HepG2 (cell line): ENCODE results near the gene CENPB. TPM values are rescaled to one million over a fixed set of nuclear protein-coding genes. Genes with fewer than 3 reads are reported as not detected.

ENCODE experiments used
- AKNA ChIP-seq: sonication (generic); formaldehyde crosslinking; IDR thresholded peaks from 2 replicates; pipeline ENCODE4 v1.4.0; 2020; ENCODE audit warnings: missing genetic modification reagents, borderline replicate concordance
- CSRNP1 ChIP-seq: sonication (generic); formaldehyde crosslinking; IDR thresholded peaks from 2 replicates; pipeline ENCODE4 v1.8.1; 2023; ENCODE audit warnings: mild to moderate bottlenecking, missing genetic modification reagents
- DNMT1 ChIP-seq: sonication (generic); formaldehyde crosslinking; IDR thresholded peaks from 2 replicates; pipeline ENCODE4 v1.5.1; 2020; ENCODE audit warnings: mild to moderate bottlenecking, missing genetic modification reagents
- ELF3 ChIP-seq: IDR thresholded peaks from 2 replicates; pipeline ENCODE4 v1.6.1; 2016; ENCODE audit warnings: missing genetic modification reagents, missing compliant biosample characterization
- FOXA1 ChIP-seq, 2 experiments: fragments of 450-650 bp in 1 of 2; sonication (generic) in 1 of 2; formaldehyde crosslinking in 1 of 2; IDR thresholded peaks; 2 replicates each; pipeline versions ENCODE4 v1.4.0 to v1.6.1; 2016 to 2020; ENCODE audit warnings: missing genetic modification reagents in 1 of 2
- KLF12 ChIP-seq: sonication (generic); formaldehyde crosslinking; IDR thresholded peaks from 2 replicates; pipeline ENCODE4 v1.4.0; 2020; ENCODE audit warnings: missing genetic modification reagents, borderline replicate concordance
- PAX8 ChIP-seq: sonication (generic); formaldehyde crosslinking; IDR thresholded peaks from 2 replicates; pipeline ENCODE4 v1.8.0; 2022; ENCODE audit warnings: mild to moderate bottlenecking, missing genetic modification reagents, borderline replicate concordance
- TOPORS ChIP-seq: sonication (generic); formaldehyde crosslinking; IDR thresholded peaks from 2 replicates; pipeline ENCODE4 v1.8.0; 2023; ENCODE audit warnings: mild to moderate bottlenecking, missing genetic modification reagents
- ZHX1 ChIP-seq: sonication (generic); formaldehyde crosslinking; IDR thresholded peaks from 2 replicates; pipeline ENCODE4 v1.8.1; 2022; ENCODE audit warnings: low read depth, mild to moderate bottlenecking, missing genetic modification reagents
- ZNF468 ChIP-seq: sonication (generic); formaldehyde crosslinking; IDR thresholded peaks from 2 replicates; pipeline ENCODE4 v1.8.0; 2022; ENCODE audit warnings: mild to moderate bottlenecking, moderate library complexity, missing genetic modification reagents
- ZNF574 ChIP-seq: sonication (generic); formaldehyde crosslinking; IDR thresholded peaks from 2 replicates; pipeline ENCODE4 v1.4.0; 2020; ENCODE audit warnings: missing genetic modification reagents
- ZNF83 ChIP-seq: sonication (generic); formaldehyde crosslinking; IDR thresholded peaks from 2 replicates; pipeline ENCODE4 v1.4.0; 2020; ENCODE audit warnings: missing genetic modification reagents, mild to moderate bottlenecking, borderline replicate concordance
- polyA plus RNA-seq, 8 experiments: library from polyadenylated mRNA; depleted of rRNA in 3 of 8; stranded (reverse) in 7 of 8; unstranded in 1 of 8; fragments of >200 nt; fragmentation: Illumina TruSeq in 4 of 8; extraction: Trizol in 4 of 8; gene quantifications; 2 replicates each; pipeline versions ENCODE4 v1.2.1 to v1.2.3, GENCODE V29; 2011 to 2016; ENCODE audit warnings: low read depth in 4 of 8, missing spikeins in 1 of 8, mixed read lengths in 1 of 8; ENCODE audit not compliant: insufficient read depth in 1 of 8
- total RNA-seq, 5 experiments: library from RNA; depleted of rRNA; stranded (reverse); fragments of >200 nt; fragmentation: Illumina TruSeq; extraction: Trizol; gene quantifications; 2 replicates each; pipeline ENCODE4 v1.2.3, GENCODE V29; 2016; ENCODE audit warnings: low read depth in 1 of 5
- TF ChIP-seq, protein P1 (sequence below): sonication (generic); formaldehyde crosslinking; conservative IDR thresholded peaks from 2 replicates; pipeline ENCODE4 v1.4.0; 2020; ENCODE audit warnings: missing genetic modification reagents

The CENPB gene
- total and polyA plus RNA-seq, 2 of the 13 experiments (the other 11 are each of a cell fraction or from before 2014, with no cell fraction given) = 10.4 to 54.5 TPM

- TF ChIP-seq ELF3 = peak; percentile 89
- no peak; the same call in 1 of the 2 replicates for TF ChIP-seq DNMT1 (CRISPR knock-in tag)
- no peak for TF ChIP-seq FOXA1 (IDR thresholded peaks at IDR 0.05)
- peak; percentile 97 for TF ChIP-seq FOXA1 (CRISPR knock-in tag; IDR thresholded peaks at IDR 0.05)
- TF ChIP-seq TOPORS (CRISPR knock-in tag) = peak; percentile 76; the same call in 1 of the 2 replicates
- TF ChIP-seq KLF12 (CRISPR knock-in tag) = no peak
- peak; percentile 92 for TF ChIP-seq ZNF83 (CRISPR knock-in tag)
- TF ChIP-seq AKNA (CRISPR knock-in tag) = no peak
- TF ChIP-seq ZNF468 (CRISPR knock-in tag) = no peak
- TF ChIP-seq ZHX1 = peak; percentile 41; the same call in 1 of the 2 replicates
- TF ChIP-seq ZNF574 (CRISPR knock-in tag) = peak; percentile 69
- TF ChIP-seq PAX8 = no peak
- TF ChIP-seq, protein P1, sequence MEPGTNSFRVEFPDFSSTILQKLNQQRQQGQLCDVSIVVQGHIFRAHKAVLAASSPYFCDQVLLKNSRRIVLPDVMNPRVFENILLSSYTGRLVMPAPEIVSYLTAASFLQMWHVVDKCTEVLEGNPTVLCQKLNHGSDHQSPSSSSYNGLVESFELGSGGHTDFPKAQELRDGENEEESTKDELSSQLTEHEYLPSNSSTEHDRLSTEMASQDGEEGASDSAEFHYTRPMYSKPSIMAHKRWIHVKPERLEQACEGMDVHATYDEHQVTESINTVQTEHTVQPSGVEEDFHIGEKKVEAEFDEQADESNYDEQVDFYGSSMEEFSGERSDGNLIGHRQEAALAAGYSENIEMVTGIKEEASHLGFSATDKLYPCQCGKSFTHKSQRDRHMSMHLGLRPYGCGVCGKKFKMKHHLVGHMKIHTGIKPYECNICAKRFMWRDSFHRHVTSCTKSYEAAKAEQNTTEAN (CRISPR knock-in tag) = no peak
- TF ChIP-seq CSRNP1 (CRISPR knock-in tag) = peak; percentile 81; the same call in 1 of the 2 replicates
Observed at GRCh38 chr20:3818155-3819151, 31.9 kb upstream of the CENPB start (continued).
